ENCODE measurements around the gene MRPS23.

GRCh38 chr17:57876023-57876865 lies 26.4 kb upstream of the MRPS23 start:
- no peak for TF ChIP-seq CTCF (conservative IDR thresholded peaks at IDR 0.05; ENCODE audit: low read depth, low read length)
- no peak for TF ChIP-seq POLR2A (IDR thresholded peaks at IDR 0.05; ENCODE audit: low read depth, low read length)
- no peak for TF ChIP-seq RCOR1 (IDR thresholded peaks at IDR 0.05; ENCODE audit: insufficient replicate concordance, low read length)
- TF ChIP-seq ELK1 (IDR thresholded peaks at IDR 0.05; ENCODE audit: borderline replicate concordance, low read depth, low read length) = no peak
- TF ChIP-seq CEBPB (IDR thresholded peaks at IDR 0.05; ENCODE audit: low read depth, low read length) = no peak
- no peak for TF ChIP-seq MAFK (IDR thresholded peaks at IDR 0.05; ENCODE audit: low read depth, low read length)

All from IMR-90 (cell line).